Thymus (tissue), 11 donors: ENCODE data around the gene SHROOM1. TPM values are rescaled to one million over a fixed set of nuclear protein-coding genes. Genes with fewer than 3 reads are reported as not detected.
A peak's percentile ranks its signal among the peaks of the same experiment; 100 is the strongest.

ENCODE experiments used
- DNase-seq, 9 donors: peaks; one replicate each; pipeline ENCODE4 v3.0.0-alpha.2; 2013; ENCODE audit warnings: low spot score in 9 of 9, low read depth in 6 of 9, missing footprints in 1 of 9
- H3K27ac ChIP-seq, 2 donors: one replicate each; pipeline ENCODE4 v1.5.1; 2013; ENCODE audit warnings: control low read depth in 1 of 2, low read depth in 1 of 2, low read length in 1 of 2, mild to moderate bottlenecking in 1 of 2, moderate library complexity in 1 of 2
- H3K27me3 ChIP-seq, 2 donors: one replicate each; pipeline ENCODE4 v1.5.1; 2013; ENCODE audit warnings: low read length in 1 of 2; ENCODE audit not compliant: control insufficient read depth in 2 of 2, insufficient read depth in 1 of 2
- H3K36me3 ChIP-seq, 2 donors: one replicate each; pipeline ENCODE4 v1.5.1; 2013; ENCODE audit warnings: low read length in 1 of 2, mild to moderate bottlenecking in 1 of 2, moderate library complexity in 1 of 2; ENCODE audit not compliant: control insufficient read depth in 2 of 2, insufficient read depth in 2 of 2
- H3K4me1 ChIP-seq, 2 donors: one replicate each; pipeline ENCODE4 v1.5.1; 2013; ENCODE audit warnings: low read length in 2 of 2; ENCODE audit not compliant: control insufficient read depth in 2 of 2, insufficient read depth in 2 of 2
- H3K4me3 ChIP-seq, 2 donors: one replicate each; pipeline ENCODE4 v1.5.1; 2013; ENCODE audit warnings: low read length in 2 of 2, control low read depth in 1 of 2, mild to moderate bottlenecking in 1 of 2
- H3K9me3 ChIP-seq, 2 donors: one replicate each; pipeline ENCODE4 v1.5.1; 2013; ENCODE audit warnings: low read length in 1 of 2, mild to moderate bottlenecking in 1 of 2; ENCODE audit not compliant: control insufficient read depth in 2 of 2, insufficient read depth in 1 of 2
- WGBS: extraction: QIAGEN DNeasy Blood & Tissue Kit; methylation state at CpG from one replicate; pipeline ENCODE4 v1.1.7; 2013; 5-methylcytosine and 5-hydroxymethylcytosine counted together
- polyA plus RNA-seq: library from polyadenylated mRNA; stranded (reverse); fragments of 200-250 nt; gene quantifications from one replicate; pipeline ENCODE4 v1.2.3, GENCODE V29; 2013
- total RNA-seq: library from RNA; stranded (reverse); fragments of 120-200 nt; gene quantifications from one replicate; pipeline ENCODE4 v1.2.4, GENCODE V29; 2013
- donor health status: healthy.

Gene SHROOM1
- total and polyA plus RNA-seq, 2 donors, result 0.90 to 6.2 TPM

DNA sequence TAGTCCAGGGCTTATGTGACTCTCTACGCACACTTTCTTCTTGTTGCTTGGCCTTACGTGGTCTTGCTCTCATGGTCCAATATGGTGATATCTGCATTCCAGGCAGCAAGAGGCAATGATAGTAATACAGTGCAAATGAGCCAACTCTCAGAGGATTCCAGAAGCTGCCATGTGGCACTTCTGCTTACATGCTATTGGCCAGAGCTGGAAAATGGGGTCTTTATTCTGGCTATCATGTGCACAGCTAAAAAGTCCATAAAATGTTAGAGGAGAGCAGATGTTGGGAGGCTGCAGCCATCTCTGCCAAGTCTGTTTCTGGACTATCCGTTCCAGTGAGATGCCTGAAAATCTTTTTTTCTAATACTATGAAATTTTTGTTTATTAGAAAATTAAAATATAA, 50.5 kb downstream of the SHROOM1 start:
- Histone ChIP-seq H3K27me3 (peaks cover 17 to 54% of the 10 kb centered on the region in 2 donors), H3K27ac (no peak overlapping the region), H3K36me3 (no peaks in the 10 kb centered on the region), H3K4me3 (no peak overlapping the region), H3K4me1 (peaks cover 9 to 13% of the 10 kb centered on the region in 2 donors), H3K9me3 (no peaks in the 10 kb centered on the region)
- 97% methylated on average over 3 of the region's 3 CpGs for WGBS
- DNase-seq, result no peak

DNA sequence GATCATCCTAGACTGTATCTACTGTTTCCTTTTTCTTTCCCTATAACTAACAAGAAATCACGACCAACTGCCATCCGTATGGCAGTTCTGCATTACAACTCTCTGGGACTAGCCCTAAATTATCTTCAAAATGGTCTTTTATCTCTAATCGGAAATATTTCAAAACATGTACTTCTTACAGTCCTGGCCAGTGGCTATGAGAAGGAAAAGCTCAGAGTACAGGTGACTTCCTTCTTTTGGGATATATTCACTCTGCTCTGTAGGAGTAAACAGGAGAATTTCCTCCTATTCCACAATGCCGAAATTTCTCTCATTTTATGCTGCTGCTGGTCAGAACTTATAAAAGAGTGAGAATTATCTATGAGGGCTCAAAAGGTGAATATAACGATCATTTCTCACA, 51.6 kb downstream of the SHROOM1 start:
- Histone ChIP-seq H3K36me3 (no peaks in the 10 kb centered on the region), H3K4me3 (no peak overlapping the region), H3K27me3 (peaks cover 17 to 65% of the 10 kb centered on the region in 2 donors), H3K27ac (no peak overlapping the region), H3K9me3 (no peaks in the 10 kb centered on the region), H3K4me1 (peaks cover 9 to 13% of the 10 kb centered on the region in 2 donors)
- DNase-seq, result no peak
- 75% methylated on average over 5 of the region's 5 CpGs for WGBS

DNA sequence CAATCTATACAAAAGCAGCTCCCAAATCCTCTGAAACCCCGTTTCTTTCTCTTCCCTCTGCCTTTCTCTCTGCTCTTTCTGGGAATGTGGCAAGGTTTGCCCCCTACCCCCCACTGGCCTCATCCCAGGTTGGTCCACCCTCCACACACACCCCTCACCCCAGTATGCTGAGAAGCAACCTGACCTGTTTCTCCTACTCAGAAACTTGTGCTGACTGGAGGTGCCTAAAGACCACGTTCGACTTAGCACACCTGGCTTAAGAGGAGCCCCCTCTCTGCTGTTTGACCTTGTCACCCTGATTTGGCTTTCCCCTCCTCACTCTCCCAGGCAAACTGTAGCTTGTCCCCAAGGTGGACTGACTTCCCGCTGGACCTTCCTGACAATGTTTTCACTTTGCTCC, 52.3 kb downstream of the SHROOM1 start:
- Histone ChIP-seq H3K4me1 (peaks cover 9 to 13% of the 10 kb centered on the region in 2 donors), H3K27ac (peak overlapping the region in 1 of 2 donors; percentile 31), H3K36me3 (no peaks in the 10 kb centered on the region), H3K27me3 (peaks cover 17 to 67% of the 10 kb centered on the region in 2 donors), H3K4me3 (no peak overlapping the region), H3K9me3 (no peaks in the 10 kb centered on the region)
- WGBS, result 65% methylated on average over 4 of the region's 4 CpGs
- no peak for DNase-seq

- 5% methylated on average over 82 of the region's 82 CpGs for whole genome bisulfite sequencing
- H3K9me3 ChIP-seq, result no peaks in the 10 kb centered on the region
- peak within 1 kb of the TSS; percentile 52 to 87 for H3K4me3 ChIP-seq
- no peaks in the 10 kb centered on the region for H3K36me3 ChIP-seq
- H3K27ac ChIP-seq, result peak within 1 kb of the TSS in 1 of 2 donors; percentile 70
- DNase-seq, result peak in 1 of 9 donors; percentile 18
- H3K4me1 ChIP-seq, result peaks cover 9 to 13% of the 10 kb centered on the region in 2 donors
- H3K27me3 ChIP-seq, result peaks cover 17 to 73% of the 10 kb centered on the region in 2 donors
These were observed 53.0 kb downstream of the SHROOM1 start, which contains the start of gene SEPTIN8 for GRCh38 chr5:132777209-132778069. SEPTIN8 (minus strand) TSS chr5:132777239; CDS start chr5:132777137, 102 bp downstream.

- DNase-seq, result peak in 1 of 9 donors; percentile 40
- Histone ChIP-seq H3K36me3 (no peaks in the 10 kb centered on the region), H3K4me3 (peak overlapping the region; percentile 52 to 87), H3K27ac (no peak overlapping the region), H3K27me3 (peaks cover 17 to 68% of the 10 kb centered on the region in 2 donors), H3K4me1 (peaks cover 9 to 13% of the 10 kb centered on the region in 2 donors), H3K9me3 (no peaks in the 10 kb centered on the region)
- WGBS, result under 1% methylated on average over 40 of the region's 40 CpGs
These were observed 53.6 kb downstream of the SHROOM1 start for GRCh38 chr5:132776938-132777208.

- Histone ChIP-seq H3K9me3 (no peaks in the 10 kb centered on the region), H3K4me3 (peak overlapping the region; percentile 46 to 87), H3K4me1 (peaks cover 9 to 13% of the 10 kb centered on the region in 2 donors), H3K27ac (no peak overlapping the region), H3K27me3 (peaks cover 17 to 65% of the 10 kb centered on the region in 2 donors), H3K36me3 (no peaks in the 10 kb centered on the region)
- peak in 1 of 9 donors; percentile 21 for DNase-seq
- WGBS, result 15% methylated on average over 39 of the region's 39 CpGs
These were observed 54.1 kb downstream of the SHROOM1 start for GRCh38 chr5:132776131-132776937.

DNA sequence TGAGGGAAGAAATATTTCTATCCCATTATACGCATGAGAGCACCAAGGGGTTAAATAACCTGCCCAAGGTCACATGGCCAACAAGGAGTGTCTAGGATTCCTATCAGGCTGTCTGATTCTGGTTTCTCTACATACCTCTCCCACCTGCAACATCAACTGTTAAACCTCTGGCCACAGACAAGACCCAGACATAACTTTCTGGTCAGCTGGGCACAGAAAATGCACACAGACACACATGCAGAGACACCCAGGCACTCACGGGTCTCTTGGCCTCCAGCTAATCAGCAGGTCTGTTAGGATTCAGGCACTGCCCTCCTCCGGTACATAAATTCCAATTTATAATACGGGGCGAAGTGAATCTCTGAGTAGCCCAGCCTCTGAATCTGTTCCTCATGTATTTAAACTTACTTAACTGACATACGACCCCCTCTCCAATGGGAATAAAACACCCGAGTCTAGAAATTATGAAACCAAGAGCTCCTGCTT, 54.9 kb downstream of the SHROOM1 start:
- no peak for DNase-seq
- WGBS, result 87% methylated on average over 7 of the region's 7 CpGs
- H3K36me3 ChIP-seq, result no peaks in the 10 kb centered on the region
- no peaks in the 10 kb centered on the region for H3K9me3 ChIP-seq
- no peak overlapping the region for H3K27ac ChIP-seq
- peaks cover 17 to 65% of the 10 kb centered on the region in 2 donors for H3K27me3 ChIP-seq
- H3K4me1 ChIP-seq, result peaks cover 9 to 13% of the 10 kb centered on the region in 2 donors
- H3K4me3 ChIP-seq, result no peak overlapping the region

GRCh38 chr5:132774896-132775295, 55.6 kb downstream of the SHROOM1 start:
- Histone ChIP-seq H3K27ac (peak overlapping the region in 1 of 2 donors; percentile 13), H3K9me3 (no peaks in the 10 kb centered on the region), H3K4me1 (peaks cover 9 to 13% of the 10 kb centered on the region in 2 donors), H3K4me3 (no peak overlapping the region), H3K27me3 (peaks cover 17 to 64% of the 10 kb centered on the region in 2 donors), H3K36me3 (no peaks in the 10 kb centered on the region)
- WGBS, result 97% methylated on average over 5 of the region's 5 CpGs
- DNase-seq, result no peak

- no peak for DNase-seq
- H3K4me1 ChIP-seq, result peaks cover 9 to 13% of the 10 kb centered on the region in 2 donors
- WGBS, result 95% methylated on average over 3 of the region's 3 CpGs
- H3K27ac ChIP-seq, result no peak overlapping the region
- no peak overlapping the region for H3K4me3 ChIP-seq
- H3K27me3 ChIP-seq, result peaks cover 17 to 64% of the 10 kb centered on the region in 2 donors
- H3K36me3 ChIP-seq, result no peaks in the 10 kb centered on the region
- H3K9me3 ChIP-seq, result no peaks in the 10 kb centered on the region
These were observed 56.0 kb downstream of the SHROOM1 start for GRCh38 chr5:132774406-132774805.
